ENCODE data around the gene TEX35.

The TEX35 gene

GRCh38 chr1:178485541-178485981, 27.3 kb upstream of the TEX35 start:
- H3K4me1 ChIP-seq (ENCODE audit: control insufficient read depth, insufficient read depth, low read length), result peaks cover 10% of the 10 kb centered on the region
- no peak overlapping the region for H3K4me3 ChIP-seq (ENCODE audit: low read length)
- no peak overlapping the region for H3K9ac ChIP-seq (ENCODE audit: low read depth, low read length)
- H3K36me3 ChIP-seq (ENCODE audit: insufficient read depth, low read length), result no peaks in the 10 kb centered on the region
- H3K4me2 ChIP-seq (ENCODE audit: low read length), result no peak overlapping the region
- H3K9me3 ChIP-seq (replicated peaks; ENCODE audit: low read length), result no peaks in the 10 kb centered on the region
- H3K27me3 ChIP-seq (ENCODE audit: control insufficient read depth, insufficient read depth, low read length), result no peaks in the 10 kb centered on the region

DNA sequence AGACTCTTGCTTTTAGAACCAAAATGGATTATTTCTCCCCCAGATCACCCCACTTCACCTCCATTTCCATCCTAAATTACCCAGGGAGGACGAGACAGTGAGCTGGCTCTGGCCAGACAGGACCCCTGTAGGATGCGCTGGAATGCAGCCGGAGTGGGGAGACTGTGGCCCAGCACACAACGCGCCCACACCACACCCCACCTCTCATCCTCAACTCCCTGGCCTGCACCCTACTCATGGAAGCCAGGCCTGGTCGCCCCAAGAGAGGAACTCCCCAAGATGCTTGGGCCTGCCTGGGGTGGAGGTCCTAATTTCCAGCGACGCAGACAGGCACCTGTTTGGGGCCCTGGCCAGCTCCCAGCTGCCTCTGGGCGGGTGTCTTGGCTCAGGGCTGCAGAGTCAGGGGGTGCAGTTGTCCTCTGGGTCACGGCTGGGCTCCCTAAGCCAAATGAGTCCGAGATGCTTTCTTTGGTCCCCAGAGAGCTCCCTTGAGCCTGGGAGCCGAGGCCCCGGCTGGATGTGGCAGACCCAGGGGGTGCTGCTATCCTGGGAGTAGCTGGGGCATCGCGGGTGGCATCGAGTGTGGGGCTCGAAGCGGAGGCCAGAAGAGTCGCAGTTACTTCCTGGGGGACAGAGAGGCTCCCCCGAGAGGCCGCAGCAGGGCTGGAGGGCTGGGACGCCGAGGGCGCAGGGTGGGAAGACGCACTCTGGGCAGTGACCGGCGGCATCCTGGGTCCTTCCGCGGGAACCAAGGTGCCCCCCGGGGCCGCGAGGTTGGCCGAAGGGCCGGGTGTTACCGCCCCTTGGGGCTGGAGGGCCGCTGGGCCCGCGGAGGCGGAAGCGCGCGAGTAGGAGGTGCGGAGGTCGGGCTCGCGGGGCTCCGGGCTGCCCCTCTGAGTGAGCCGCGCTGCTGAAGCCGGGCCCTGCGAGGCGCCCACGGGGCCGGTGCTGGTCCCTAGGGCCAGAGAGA, 26.5 kb upstream of the TEX35 start:
- Histone ChIP-seq H3K27me3 (ENCODE audit: control insufficient read depth, insufficient read depth, low read length) (no peaks in the 10 kb centered on the region), H3K9ac (ENCODE audit: low read depth, low read length) (peak overlapping the region; percentile 32), H3K9me3 (replicated peaks; ENCODE audit: low read length) (no peaks in the 10 kb centered on the region), H3K4me1 (ENCODE audit: control insufficient read depth, insufficient read depth, low read length) (peaks cover 10% of the 10 kb centered on the region), H3K4me2 (ENCODE audit: low read length) (peak overlapping the region; percentile 74), H3K36me3 (ENCODE audit: insufficient read depth, low read length) (no peaks in the 10 kb centered on the region), H3K4me3 (ENCODE audit: low read length) (peak overlapping the region; percentile 34)

- Histone ChIP-seq H3K27me3 (ENCODE audit: control insufficient read depth, insufficient read depth, low read length) (no peaks in the 10 kb centered on the region), H3K9ac (ENCODE audit: low read depth, low read length) (peak overlapping the region; percentile 32), H3K4me3 (ENCODE audit: low read length) (peak overlapping the region; percentile 34)
Observed at GRCh38 chr1:178487070-178487615, 25.8 kb upstream of the TEX35 start.

DNA sequence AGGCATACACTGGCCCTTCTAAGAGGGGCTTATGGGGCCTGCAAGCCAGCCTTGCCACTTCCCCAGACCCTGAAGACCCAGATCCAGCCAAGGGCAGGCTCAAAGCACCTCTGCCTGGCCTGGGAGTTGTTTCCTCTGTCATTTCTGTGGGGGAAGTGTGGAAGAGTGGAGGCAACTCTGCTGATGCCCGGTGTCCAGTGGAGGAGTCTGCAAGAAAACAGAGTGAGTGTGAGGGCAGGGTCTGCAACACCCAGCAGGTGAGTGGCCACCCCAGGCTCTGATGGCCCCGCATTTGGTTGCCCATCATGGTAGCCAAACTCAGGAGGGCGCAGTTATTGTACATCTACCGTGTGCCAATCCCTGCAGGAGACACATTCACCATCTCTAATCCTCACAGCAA, 24.5 kb upstream of the TEX35 start:
- Histone ChIP-seq H3K9me3 (replicated peaks; ENCODE audit: low read length) (no peaks in the 10 kb centered on the region), H3K27me3 (ENCODE audit: control insufficient read depth, insufficient read depth, low read length) (no peaks in the 10 kb centered on the region), H3K4me2 (ENCODE audit: low read length) (no peak overlapping the region), H3K36me3 (ENCODE audit: insufficient read depth, low read length) (no peaks in the 10 kb centered on the region), H3K4me1 (ENCODE audit: control insufficient read depth, insufficient read depth, low read length) (peaks cover 10% of the 10 kb centered on the region), H3K4me3 (ENCODE audit: low read length) (no peak overlapping the region), H3K9ac (ENCODE audit: low read depth, low read length) (no peak overlapping the region)

More at GRCh38 chr1:178487070-178487615, 25.8 kb upstream of the TEX35 start:
- Histone ChIP-seq H3K36me3 (ENCODE audit: insufficient read depth, low read length) (no peaks in the 10 kb centered on the region), H3K9me3 (replicated peaks; ENCODE audit: low read length) (no peaks in the 10 kb centered on the region), H3K4me1 (ENCODE audit: control insufficient read depth, insufficient read depth, low read length) (peaks cover 10% of the 10 kb centered on the region), H3K4me2 (ENCODE audit: low read length) (peak overlapping the region; percentile 74)

- Histone ChIP-seq H3K9me3 (replicated peaks; ENCODE audit: low read length) (no peaks in the 10 kb centered on the region), H3K36me3 (ENCODE audit: insufficient read depth, low read length) (no peaks in the 10 kb centered on the region), H3K27me3 (ENCODE audit: control insufficient read depth, insufficient read depth, low read length) (no peaks in the 10 kb centered on the region), H3K4me1 (ENCODE audit: control insufficient read depth, insufficient read depth, low read length) (peaks cover 10% of the 10 kb centered on the region), H3K4me3 (ENCODE audit: low read length) (no peak overlapping the region), H3K4me2 (ENCODE audit: low read length) (no peak overlapping the region), H3K9ac (ENCODE audit: low read depth, low read length) (no peak overlapping the region)
Observed at GRCh38 chr1:178489399-178489798, 23.5 kb upstream of the TEX35 start.

GRCh38 chr1:178490136-178490535, 22.8 kb upstream of the TEX35 start:
- Histone ChIP-seq H3K27me3 (ENCODE audit: control insufficient read depth, insufficient read depth, low read length) (no peaks in the 10 kb centered on the region), H3K4me3 (ENCODE audit: low read length) (no peak overlapping the region), H3K4me1 (ENCODE audit: control insufficient read depth, insufficient read depth, low read length) (peaks cover 10% of the 10 kb centered on the region), H3K4me2 (ENCODE audit: low read length) (no peak overlapping the region), H3K9ac (ENCODE audit: low read depth, low read length) (no peak overlapping the region), H3K36me3 (ENCODE audit: insufficient read depth, low read length) (no peaks in the 10 kb centered on the region), H3K9me3 (replicated peaks; ENCODE audit: low read length) (no peaks in the 10 kb centered on the region)

DNA sequence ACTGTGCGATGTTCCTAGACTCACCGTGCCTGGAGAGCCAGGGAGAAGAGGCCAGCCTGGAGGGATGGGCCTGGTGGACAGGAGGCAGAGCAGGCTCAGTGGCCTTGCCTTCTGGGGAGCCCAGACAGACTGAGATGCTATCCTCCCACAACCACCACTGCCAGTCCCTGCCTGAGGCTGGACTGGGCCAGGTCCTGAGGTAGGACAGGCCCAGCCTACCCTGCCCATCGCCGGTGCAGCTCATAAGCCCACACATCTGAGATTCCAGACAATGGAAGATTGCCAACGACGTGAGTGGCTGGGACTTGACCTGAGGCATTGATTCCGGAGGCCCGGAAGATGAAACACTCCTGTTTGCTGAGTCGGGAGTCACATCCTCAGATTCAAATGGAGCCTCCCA, 21.9 kb upstream of the TEX35 start:
- no peak overlapping the region for H3K4me3 ChIP-seq (ENCODE audit: low read length)
- H3K27me3 ChIP-seq (ENCODE audit: control insufficient read depth, insufficient read depth, low read length), result no peaks in the 10 kb centered on the region
- H3K4me2 ChIP-seq (ENCODE audit: low read length), result no peak overlapping the region
- H3K4me1 ChIP-seq (ENCODE audit: control insufficient read depth, insufficient read depth, low read length), result peaks cover 10% of the 10 kb centered on the region
- H3K9ac ChIP-seq (ENCODE audit: low read depth, low read length), result no peak overlapping the region
- H3K36me3 ChIP-seq (ENCODE audit: insufficient read depth, low read length), result no peaks in the 10 kb centered on the region
- H3K9me3 ChIP-seq (replicated peaks; ENCODE audit: low read length), result no peaks in the 10 kb centered on the region

GRCh38 chr1:178491721-178492120, 21.2 kb upstream of the TEX35 start:
- H3K9ac ChIP-seq (ENCODE audit: low read depth, low read length), result no peak overlapping the region
- no peaks in the 10 kb centered on the region for H3K36me3 ChIP-seq (ENCODE audit: insufficient read depth, low read length)
- H3K9me3 ChIP-seq (replicated peaks; ENCODE audit: low read length), result no peaks in the 10 kb centered on the region
- H3K4me3 ChIP-seq (ENCODE audit: low read length), result no peak overlapping the region
- no peaks in the 10 kb centered on the region for H3K27me3 ChIP-seq (ENCODE audit: control insufficient read depth, insufficient read depth, low read length)
- H3K4me1 ChIP-seq (ENCODE audit: control insufficient read depth, insufficient read depth, low read length), result peaks cover 3% of the 10 kb centered on the region
- H3K4me2 ChIP-seq (ENCODE audit: low read length), result no peak overlapping the region

- Histone ChIP-seq H3K9ac (ENCODE audit: low read depth, low read length) (no peak overlapping the region), H3K9me3 (replicated peaks; ENCODE audit: low read length) (no peaks in the 10 kb centered on the region), H3K4me1 (ENCODE audit: control insufficient read depth, insufficient read depth, low read length) (no peaks in the 10 kb centered on the region), H3K4me3 (ENCODE audit: low read length) (no peak overlapping the region), H3K4me2 (ENCODE audit: low read length) (no peak overlapping the region), H3K36me3 (ENCODE audit: insufficient read depth, low read length) (no peaks in the 10 kb centered on the region), H3K27me3 (ENCODE audit: control insufficient read depth, insufficient read depth, low read length) (no peaks in the 10 kb centered on the region)
Observed at GRCh38 chr1:178492341-178492740, 20.6 kb upstream of the TEX35 start.

DNA sequence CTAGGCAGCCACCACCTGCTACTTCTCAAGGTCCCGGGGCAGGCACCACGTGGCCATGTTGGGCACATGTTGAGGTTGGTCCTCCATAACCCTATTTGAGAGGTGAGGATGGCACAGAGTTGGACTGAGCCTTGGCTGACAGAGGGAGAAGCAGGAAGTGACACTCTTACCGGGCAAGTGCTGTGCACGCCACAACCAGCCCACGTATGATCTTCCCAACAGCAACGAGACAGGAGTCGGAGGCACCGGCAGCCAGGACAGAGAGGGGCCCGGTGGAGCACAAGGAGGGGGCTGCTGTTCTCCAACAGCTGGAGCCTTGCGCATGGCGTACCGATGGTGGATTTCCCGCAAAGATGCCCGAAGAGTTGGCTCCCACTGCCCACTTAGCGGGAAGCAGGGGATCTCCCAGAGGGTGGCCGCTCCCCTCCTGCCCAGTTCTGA, 19.6 kb upstream of the TEX35 start:
- no peak overlapping the region for H3K4me3 ChIP-seq (ENCODE audit: low read length)
- no peak overlapping the region for H3K4me2 ChIP-seq (ENCODE audit: low read length)

DNA sequence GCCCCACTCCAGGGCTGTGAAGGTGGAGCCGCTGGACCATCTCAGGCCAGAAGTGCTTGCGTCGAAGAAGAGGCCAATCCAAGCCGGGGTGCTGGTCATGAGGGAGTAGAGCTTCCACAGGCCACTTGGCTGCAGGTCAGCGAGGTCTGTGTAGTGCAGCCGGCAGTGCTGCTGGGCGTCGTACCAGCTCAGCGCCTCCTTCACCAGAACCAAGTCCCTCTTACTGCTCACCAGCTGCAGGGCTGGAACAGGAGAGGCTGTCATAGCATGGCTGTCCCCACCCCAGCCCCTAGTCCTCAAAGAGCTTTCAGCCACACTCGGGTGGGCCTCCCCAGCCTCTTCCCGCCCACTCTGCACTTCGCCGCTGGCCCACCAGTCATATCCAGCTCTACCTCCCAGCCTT, 18.3 kb upstream of the TEX35 start:
- H3K9ac ChIP-seq (ENCODE audit: low read depth, low read length), result no peak overlapping the region
- H3K9me3 ChIP-seq (replicated peaks; ENCODE audit: low read length), result no peaks in the 10 kb centered on the region
- no peaks in the 10 kb centered on the region for H3K36me3 ChIP-seq (ENCODE audit: insufficient read depth, low read length)
- H3K27me3 ChIP-seq (ENCODE audit: control insufficient read depth, insufficient read depth, low read length), result no peaks in the 10 kb centered on the region
- H3K4me2 ChIP-seq (ENCODE audit: low read length), result no peak overlapping the region
- H3K4me1 ChIP-seq (ENCODE audit: control insufficient read depth, insufficient read depth, low read length), result no peaks in the 10 kb centered on the region
- no peak overlapping the region for H3K4me3 ChIP-seq (ENCODE audit: low read length)

More for the DNA sequence above, 19.6 kb upstream of the TEX35 start:
- H3K4me1 ChIP-seq (ENCODE audit: control insufficient read depth, insufficient read depth, low read length), result no peaks in the 10 kb centered on the region
- H3K9me3 ChIP-seq (replicated peaks; ENCODE audit: low read length), result no peaks in the 10 kb centered on the region
- H3K9ac ChIP-seq (ENCODE audit: low read depth, low read length), result no peak overlapping the region
- no peaks in the 10 kb centered on the region for H3K36me3 ChIP-seq (ENCODE audit: insufficient read depth, low read length)
- no peaks in the 10 kb centered on the region for H3K27me3 ChIP-seq (ENCODE audit: control insufficient read depth, insufficient read depth, low read length)

Measured in skeletal muscle satellite cell (primary cell).